ENCODE data around the gene RPS8. TPM values are rescaled to one million over a fixed set of nuclear protein-coding genes. Genes with fewer than 3 reads are reported as not detected.

Gene RPS8
- total RNA-seq, 2 donors from 2014 or later = 2,014 to 2,050 TPM

GRCh38 chr1:44778705-44779576, 3.6 kb downstream of the RPS8 start:
- H3K9me3 Mint-ChIP-seq = no peaks in the 10 kb centered on the region
- no peak for TF ChIP-seq CTCF (conservative IDR thresholded peaks at IDR 0.05)
- Histone ChIP-seq H3K9me3 (ENCODE audit: control insufficient read depth, low read length) (no peaks in the 10 kb centered on the region), H3K36me3 (ENCODE audit: control insufficient read depth, insufficient read depth, low read length) (peaks cover 38% of the 10 kb centered on the region), H3K27me3 (ENCODE audit: control insufficient read depth, insufficient read depth, low read length, poor library complexity, severe bottlenecking) (no peaks in the 10 kb centered on the region), H3K27ac (ENCODE audit: low read depth, low read length) (no peak overlapping the region), H3K4me1 (ENCODE audit: control insufficient read depth, insufficient read depth, low read length) (no peaks in the 10 kb centered on the region), H3K4me3 (ENCODE audit: low read length) (peak overlapping the region; percentile 98), H3K9ac (ENCODE audit: extremely low read depth, low read length, poor library complexity, severe bottlenecking) (no peak overlapping the region)
- no peak for DNase-seq
- peaks cover 57% of the 10 kb centered on the region for H3K36me3 Mint-ChIP-seq (ENCODE audit: low read depth)
- H3K4me1 Mint-ChIP-seq = peaks cover 21% of the 10 kb centered on the region
- peak overlapping the region; percentile 87 for H3K4me3 Mint-ChIP-seq
- 96 to 97% methylated on average over 3 to 6 of the region's 6 CpGs for WGBS, 2 experiments (ENCODE audit: insufficient coverage in 1 of 2, insufficient read length in 1 of 2)
- no peaks in the 10 kb centered on the region for H3K27me3 Mint-ChIP-seq (ENCODE audit: insufficient read depth)
- H3K27ac Mint-ChIP-seq = peak overlapping the region; percentile 71

GRCh38 chr1:44780583-44781121, 5.3 kb downstream of the RPS8 start:
- peak; percentile 19 for TF ChIP-seq CTCF (conservative IDR thresholded peaks at IDR 0.05)
- H3K4me1 Mint-ChIP-seq = peaks cover 16% of the 10 kb centered on the region
- Histone ChIP-seq H3K27ac (ENCODE audit: low read depth, low read length) (no peak overlapping the region), H3K9ac (ENCODE audit: extremely low read depth, low read length, poor library complexity, severe bottlenecking) (no peak overlapping the region), H3K4me3 (ENCODE audit: low read length) (no peak overlapping the region), H3K4me1 (ENCODE audit: control insufficient read depth, insufficient read depth, low read length) (no peaks in the 10 kb centered on the region), H3K9me3 (ENCODE audit: control insufficient read depth, low read length) (no peaks in the 10 kb centered on the region), H3K27me3 (ENCODE audit: control insufficient read depth, insufficient read depth, low read length, poor library complexity, severe bottlenecking) (peaks cover 11% of the 10 kb centered on the region), H3K36me3 (ENCODE audit: control insufficient read depth, insufficient read depth, low read length) (peaks cover 38% of the 10 kb centered on the region)
- peaks cover 57% of the 10 kb centered on the region for H3K36me3 Mint-ChIP-seq (ENCODE audit: low read depth)
- no peak for DNase-seq
- peaks cover 6% of the 10 kb centered on the region for H3K27me3 Mint-ChIP-seq (ENCODE audit: insufficient read depth)
- no peak overlapping the region for H3K27ac Mint-ChIP-seq
- WGBS, 2 experiments (ENCODE audit: insufficient coverage in 1 of 2, insufficient read length in 1 of 2) = 96 to 97% methylated on average over 10 to 14 of the region's 14 CpGs
- H3K4me3 Mint-ChIP-seq = no peak overlapping the region
- H3K9me3 Mint-ChIP-seq = no peaks in the 10 kb centered on the region

- H3K4me3 Mint-ChIP-seq = peak overlapping the region; percentile 50
- no peak for TF ChIP-seq CTCF (conservative IDR thresholded peaks at IDR 0.05)
- H3K27ac Mint-ChIP-seq = peak overlapping the region; percentile 16
- H3K27me3 ChIP-seq (ENCODE audit: control insufficient read depth, insufficient read depth, low read length, poor library complexity, severe bottlenecking) = peaks cover 20% of the 10 kb centered on the region
- 80 to 83% methylated on average over 7 to 8 of the region's 8 CpGs for WGBS, 2 experiments (ENCODE audit: insufficient coverage in 1 of 2, insufficient read length in 1 of 2)
- peaks cover 28% of the 10 kb centered on the region for H3K36me3 Mint-ChIP-seq (ENCODE audit: low read depth)
- peaks cover 10% of the 10 kb centered on the region for H3K27me3 Mint-ChIP-seq (ENCODE audit: insufficient read depth)
- no peaks in the 10 kb centered on the region for H3K9me3 Mint-ChIP-seq
- DNase-seq = no peak
- peak overlapping the region; percentile 49 for H3K4me3 ChIP-seq (ENCODE audit: low read length)
- no peak overlapping the region for H3K27ac ChIP-seq (ENCODE audit: low read depth, low read length)
- H3K9ac ChIP-seq (ENCODE audit: extremely low read depth, low read length, poor library complexity, severe bottlenecking) = peak overlapping the region; percentile 38
- peaks cover 5% of the 10 kb centered on the region for H3K4me1 ChIP-seq (ENCODE audit: control insufficient read depth, insufficient read depth, low read length)
- H3K4me1 Mint-ChIP-seq = peaks cover 9% of the 10 kb centered on the region
- H3K9me3 ChIP-seq (ENCODE audit: control insufficient read depth, low read length) = no peaks in the 10 kb centered on the region
- H3K36me3 ChIP-seq (ENCODE audit: control insufficient read depth, insufficient read depth, low read length) = peaks cover 10% of the 10 kb centered on the region
These were observed 8.4 kb downstream of the RPS8 start for GRCh38 chr1:44783697-44784093.

Data from endodermal cell (in vitro differentiated cells).